ENCODE results near the gene AIG1. TPM values are rescaled to one million over a fixed set of nuclear protein-coding genes. Genes with fewer than 3 reads are reported as not detected.
A peak's percentile ranks its signal among the peaks of the same experiment; 100 is the strongest.
"Not testable (repeated sequence)": the region's sequence is repeated elsewhere in the genome, so short reads cannot be mapped to it uniquely, and the experiment has no call there.

The AIG1 gene
- 71.6 TPM for total RNA-seq
- long read RNA-seq, transcript AIG1-202 (6 exons, 1,395 nt) = major isoform, 33 of 44 reads
- long read RNA-seq, partial matches to known transcripts = 1 of 44 reads
- long read RNA-seq, other reads (novel, unspliced or antisense) = 8 of 44 reads

DNA sequence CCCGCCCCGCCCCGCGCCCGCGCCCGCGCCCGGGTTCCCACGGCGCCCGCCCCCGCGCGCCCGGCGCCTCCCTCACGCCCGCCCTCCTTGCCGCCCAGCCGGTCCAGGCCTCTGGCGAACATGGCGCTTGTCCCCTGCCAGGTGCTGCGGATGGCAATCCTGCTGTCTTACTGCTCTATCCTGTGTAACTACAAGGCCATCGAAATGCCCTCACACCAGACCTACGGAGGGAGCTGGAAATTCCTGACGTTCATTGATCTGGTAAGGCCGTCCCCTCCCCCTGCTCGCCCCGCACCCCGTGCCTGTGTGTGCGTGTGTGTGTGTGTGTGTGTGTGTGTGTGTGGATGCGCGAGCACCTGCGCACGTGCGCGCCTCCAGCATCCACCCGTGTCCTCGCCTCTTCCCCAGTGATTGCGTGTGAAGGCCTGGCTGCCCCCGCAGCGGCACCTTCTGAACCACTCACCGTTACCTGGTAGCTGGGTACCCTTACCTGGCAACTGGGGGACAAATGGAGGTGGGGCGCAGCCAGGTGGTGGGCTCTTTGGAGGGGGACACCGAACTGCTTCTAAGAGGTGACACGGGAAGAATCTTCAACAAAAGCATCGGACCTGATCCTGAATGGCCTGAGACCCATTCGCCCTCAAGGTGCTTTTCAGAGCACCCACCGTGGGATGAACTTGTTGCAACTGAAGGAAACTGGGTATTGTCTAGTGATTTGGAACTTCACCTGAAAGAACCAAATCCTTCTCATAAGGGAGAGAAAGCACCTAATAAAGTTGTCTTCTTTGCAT is at the start of gene AIG1:
AIG1 (plus strand) TSS at position 84 of the 791 bp plus-strand sequence; CDS start at position 121, 37 bp downstream.
- intact Hi-C loops (cut with DNase I) = loop anchor here (2.0 to 5.0 kb wide), 3 partner anchors 116 to 211 kb away; partner anchors contain the start of gene HIVEP2
- DNase-seq (ENCODE audit: missing footprints) (no peak), ATAC-seq (peak; percentile 21)

GRCh38 chr6:143014764-143015163 is 45.9 kb upstream of the AIG1 start:
- intact Hi-C loops (cut with DNase I) = no loop called here
- ATAC-seq = no peak
- DNase-seq (ENCODE audit: missing footprints) = no peak

GRCh38 chr6:143015300-143015706 is 45.4 kb upstream of the AIG1 start:
- DNase-seq (ENCODE audit: missing footprints) (no peak), ATAC-seq (no peak)
- intact Hi-C loops (cut with DNase I) = no loop called here

- intact Hi-C loops (cut with DNase I) = no loop called here
- ATAC-seq (no peak), DNase-seq (ENCODE audit: missing footprints) (no peak)
These were observed 41.7 kb upstream of the AIG1 start for GRCh38 chr6:143018955-143019354.

GRCh38 chr6:143020862-143021261 is 39.8 kb upstream of the AIG1 start:
- intact Hi-C loops (cut with DNase I) = loop anchor here (10.0 kb wide), 2 partner anchors 404 to 546 kb away; no protein-coding TSS in a partner anchor

GRCh38 chr6:143021543-143021942 is 39.1 kb upstream of the AIG1 start:
- intact Hi-C loops (cut with DNase I) = loop anchor here (10.0 kb wide), 2 partner anchors 403 to 547 kb away; no protein-coding TSS in a partner anchor
- ATAC-seq = no peak
- DNase-seq (ENCODE audit: missing footprints) = no peak

More at GRCh38 chr6:143020862-143021261, 39.8 kb upstream of the AIG1 start:
- DNase-seq (ENCODE audit: missing footprints); ATAC-seq: not testable (repeated sequence)

DNA sequence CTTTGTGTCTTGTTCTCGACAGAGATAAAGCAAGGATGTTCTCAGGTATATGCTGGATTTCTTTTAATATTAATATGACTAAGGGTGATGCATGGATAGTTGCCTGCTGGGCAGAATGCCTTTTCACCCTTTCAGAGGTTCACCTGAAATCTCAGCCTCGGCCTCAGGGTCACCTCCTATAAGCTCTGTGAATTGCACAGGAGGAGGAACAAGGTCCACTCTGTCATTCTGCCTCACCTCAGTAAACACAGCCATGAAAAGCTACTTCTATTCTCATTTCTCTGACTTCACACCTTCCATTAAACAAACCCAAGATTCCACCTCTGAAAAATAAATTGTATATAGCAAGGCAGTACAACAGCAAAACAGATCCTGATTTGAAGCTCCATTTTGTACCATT is 38.1 kb upstream of the AIG1 start:
- no peak for ATAC-seq
- intact Hi-C loops (cut with DNase I) = loop anchor here (10.0 kb wide), 2 partner anchors 402 to 548 kb away; no protein-coding TSS in a partner anchor
- no peak for DNase-seq (ENCODE audit: missing footprints)

- intact Hi-C loops (cut with DNase I) = loop anchor here (10.0 kb wide), 2 partner anchors 401 to 549 kb away; no protein-coding TSS in a partner anchor
These were observed 37.0 kb upstream of the AIG1 start for GRCh38 chr6:143023695-143024094.

GRCh38 chr6:143024977-143025376 is 35.7 kb upstream of the AIG1 start:
- intact Hi-C loops (cut with DNase I) = loop anchor here (5.0 to 10.0 kb wide), 3 partner anchors 78 to 550 kb away; partner anchors contain the start of gene HIVEP2
- DNase-seq (ENCODE audit: missing footprints) (no peak), ATAC-seq (no peak)

More at GRCh38 chr6:143023695-143024094, 37.0 kb upstream of the AIG1 start:
- DNase-seq (ENCODE audit: missing footprints) = no peak
- ATAC-seq = no peak

DNA sequence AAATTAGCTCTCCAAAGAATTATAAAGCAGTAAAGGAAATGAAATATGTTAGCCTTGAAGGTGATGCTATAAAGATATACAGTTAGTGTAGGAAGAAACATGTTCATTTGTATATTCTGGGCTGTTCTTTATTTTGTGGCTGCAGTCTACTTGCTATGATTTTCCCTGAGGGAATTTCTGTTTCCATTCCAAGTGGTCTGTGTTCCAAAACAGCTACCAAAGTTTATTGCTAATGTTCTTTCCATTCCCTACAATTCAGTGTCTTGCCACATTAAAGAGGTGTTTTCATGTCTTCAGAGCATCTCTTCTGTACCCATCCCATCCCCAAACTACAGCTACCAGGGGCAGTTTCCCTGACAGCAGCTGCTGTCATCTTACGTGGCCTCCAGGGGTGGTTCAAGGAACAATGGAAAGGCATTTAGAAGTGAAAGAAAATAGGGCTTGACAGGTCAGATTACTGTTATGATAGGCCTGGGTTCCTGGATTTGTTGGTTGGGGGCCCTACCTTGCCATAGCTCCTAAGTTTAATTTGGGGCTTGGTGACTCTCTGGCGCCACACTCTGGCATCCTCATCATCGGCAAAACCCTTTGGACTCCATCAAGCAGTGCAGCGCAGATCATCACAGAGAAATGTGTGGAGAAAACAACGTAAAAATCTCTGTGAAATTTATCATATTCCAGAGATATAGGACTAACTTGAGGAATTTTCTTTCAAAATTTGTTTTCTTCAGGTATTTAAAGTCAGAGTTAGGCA is 33.8 kb upstream of the AIG1 start:
- DNase-seq (ENCODE audit: missing footprints) (peak; percentile 60), ATAC-seq (no peak)
- intact Hi-C loops (cut with DNase I) = loop anchor here (1.0 to 10.0 kb wide), 4 partner anchors 80 to 552 kb away; partner anchors contain the start of gene HIVEP2

DNA sequence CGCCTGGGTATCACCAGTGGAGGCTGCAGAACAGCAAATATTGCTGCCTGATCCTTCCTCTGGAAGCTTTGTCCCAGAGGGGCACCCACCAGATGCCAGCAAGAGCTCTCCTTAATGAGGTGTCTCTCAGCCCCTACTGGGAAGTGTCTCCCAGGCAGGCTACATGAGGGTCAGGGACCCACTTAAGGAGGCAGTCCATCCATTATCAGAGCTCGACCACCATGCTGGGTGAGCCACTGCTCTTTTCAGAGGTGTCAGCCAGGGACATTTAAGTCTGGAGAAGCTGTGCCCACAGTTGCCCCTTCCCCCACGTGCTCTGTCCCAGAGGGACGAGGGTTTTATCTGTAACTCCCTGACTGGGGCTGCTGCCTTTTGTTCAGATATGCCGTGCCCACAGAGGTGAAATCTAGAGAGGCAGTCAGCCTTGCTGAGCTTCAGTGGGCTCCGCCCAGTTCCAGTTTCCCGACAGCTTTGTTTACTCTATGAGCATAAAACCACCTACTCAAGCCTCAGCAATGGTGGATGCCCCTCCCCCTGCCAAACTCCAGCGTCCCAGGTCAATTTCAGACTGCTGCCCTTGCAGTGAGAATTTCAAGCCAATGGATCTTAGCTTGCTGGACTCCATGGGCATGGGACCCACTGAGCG is 25.9 kb upstream of the AIG1 start:
- no peak for DNase-seq (ENCODE audit: missing footprints)
- intact Hi-C loops (cut with DNase I) = no loop called here
- ATAC-seq = no peak

DNA sequence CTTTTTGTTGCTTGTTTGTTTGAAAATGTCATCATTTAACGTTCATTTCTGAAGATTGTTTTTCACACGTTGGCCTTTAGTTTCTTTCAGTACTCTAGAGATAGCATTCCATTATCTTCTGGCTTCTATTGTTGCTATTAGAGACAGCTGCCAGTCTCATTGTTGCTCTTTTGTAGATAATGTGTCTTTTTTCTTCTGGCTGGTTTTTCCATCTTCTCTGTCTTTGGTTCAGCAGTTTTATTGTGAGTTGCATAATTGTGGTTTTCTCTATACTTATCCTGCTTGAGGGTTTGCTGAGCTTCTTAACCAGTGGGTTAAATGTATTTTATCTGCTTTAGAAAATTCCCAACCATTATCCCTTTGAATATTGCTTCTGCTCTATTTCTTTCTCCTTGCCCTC is 23.2 kb upstream of the AIG1 start:
- no peak for DNase-seq (ENCODE audit: missing footprints)
- intact Hi-C loops (cut with DNase I) = no loop called here
- ATAC-seq = no peak

DNA sequence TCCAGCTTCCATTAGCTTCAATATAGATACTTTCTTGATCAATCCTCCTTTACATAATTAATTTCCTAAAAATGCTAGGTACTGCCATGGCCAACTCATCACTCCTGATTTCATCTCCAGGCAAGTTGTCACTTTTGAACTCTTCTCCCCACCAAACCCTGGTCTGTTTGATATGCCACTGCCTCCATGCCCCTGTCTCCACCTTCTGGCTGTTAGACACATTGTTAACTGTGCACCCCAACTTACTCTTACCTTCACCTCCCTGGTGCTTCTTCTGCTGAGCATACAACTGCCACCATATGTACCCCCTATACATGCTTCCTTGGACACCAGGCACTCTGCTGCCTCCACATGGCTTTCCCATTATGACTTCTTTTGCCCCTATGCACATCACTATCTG is 21.9 kb upstream of the AIG1 start:
- no peak for DNase-seq (ENCODE audit: missing footprints)
- intact Hi-C loops (cut with DNase I) = no loop called here
- no peak for ATAC-seq

DNA sequence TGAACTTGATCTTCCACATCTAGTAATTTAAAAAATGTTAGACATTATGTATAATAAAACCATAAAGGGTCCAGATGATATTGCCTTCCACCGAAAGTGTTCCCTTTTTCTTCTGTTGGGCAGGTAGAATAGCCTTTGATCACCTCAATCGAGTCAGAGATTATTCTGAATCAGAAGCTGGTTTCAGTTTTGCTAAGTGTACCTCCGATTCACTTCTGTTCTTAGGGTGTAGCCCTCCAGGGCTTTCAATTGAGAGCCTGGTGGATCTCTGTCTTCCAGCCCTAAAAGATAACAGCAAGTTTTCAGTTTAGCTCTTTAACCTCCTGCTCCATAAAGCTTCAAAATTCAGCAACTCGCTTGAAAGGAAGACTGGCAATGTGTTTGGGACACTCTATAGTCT is 21.1 kb upstream of the AIG1 start:
- intact Hi-C loops (cut with DNase I) = no loop called here
- ATAC-seq (no peak), DNase-seq (ENCODE audit: missing footprints) (no peak)

- DNase-seq (ENCODE audit: missing footprints) (no peak), ATAC-seq (no peak)
- intact Hi-C loops (cut with DNase I) = no loop called here
These were observed 20.7 kb upstream of the AIG1 start for GRCh38 chr6:143040018-143040417.

- intact Hi-C loops (cut with DNase I); ATAC-seq; DNase-seq (ENCODE audit: missing footprints): not testable (repeated sequence)
These were observed 16.3 kb upstream of the AIG1 start for GRCh38 chr6:143044345-143044744.

GRCh38 chr6:143049611-143050010 is 11.1 kb upstream of the AIG1 start:
- peak; percentile 59 for DNase-seq (ENCODE audit: missing footprints)
- no peak for ATAC-seq
- intact Hi-C loops (cut with DNase I) = no loop called here

DNA sequence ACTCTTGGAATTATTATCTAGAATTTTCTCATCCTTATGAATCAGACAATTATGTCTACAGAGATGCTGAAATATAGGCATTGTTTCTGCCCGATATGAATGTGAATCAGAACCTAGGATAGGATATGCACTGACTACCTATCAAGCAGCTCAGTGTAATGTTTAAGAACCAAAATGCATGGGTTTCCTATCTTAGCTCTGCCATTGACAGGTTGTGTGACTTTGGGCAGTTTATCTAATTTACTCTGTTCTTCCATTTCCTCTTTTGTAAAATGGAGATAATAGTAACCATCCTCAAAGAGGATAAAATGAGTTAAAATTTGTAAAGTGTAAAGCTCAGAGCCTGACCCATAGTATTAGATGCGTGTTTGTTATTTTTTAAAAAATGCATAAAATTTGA is 10.2 kb upstream of the AIG1 start:
- no peak for DNase-seq (ENCODE audit: missing footprints)
- intact Hi-C loops (cut with DNase I) = no loop called here
- no peak for ATAC-seq

GRCh38 chr6:143052282-143052681 is 8.4 kb upstream of the AIG1 start:
- DNase-seq (ENCODE audit: missing footprints) (no peak), ATAC-seq (no peak)
- intact Hi-C loops (cut with DNase I) = no loop called here
